ENCODE results near the gene SERPINA4. TPM values are rescaled to one million over a fixed set of nuclear protein-coding genes. Genes with fewer than 3 reads are reported as not detected.
"Not testable (repeated sequence)": the region's sequence is repeated elsewhere in the genome, so short reads cannot be mapped to it uniquely, and the experiment has no call there.

Gene SERPINA4
- polyA plus RNA-seq, 1 of the 3 experiments (the other 2 are of a cell fraction): not detected

DNA sequence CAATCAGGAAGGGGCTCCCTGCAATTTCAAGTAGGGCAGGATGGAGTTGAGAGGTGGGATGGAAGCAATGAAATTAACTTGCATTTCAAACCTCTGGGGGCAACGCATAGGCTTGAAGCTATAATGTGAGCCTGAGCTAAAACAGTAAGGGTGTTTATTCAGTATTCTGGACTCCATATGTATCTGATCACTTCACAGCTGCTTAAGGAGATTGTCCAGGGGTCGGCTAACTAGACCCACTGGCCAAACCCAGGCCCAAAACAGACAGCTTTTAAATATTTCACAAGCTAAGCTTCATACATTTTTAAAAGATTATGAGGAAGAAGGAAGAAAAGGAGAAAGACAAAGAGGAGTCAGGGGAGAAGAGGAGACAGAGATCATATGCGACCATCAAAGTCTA is 44.1 kb downstream of the SERPINA4 start:
- Histone ChIP-seq H3K27ac (ENCODE audit: low read depth in 2 of 2, low read length in 1 of 2) (no peak overlapping the region), H3F3A (replicated peaks; ENCODE audit: insufficient read depth) (peaks cover 8% of the 10 kb centered on the region), H3K27me3 (ENCODE audit: insufficient read depth) (no peaks in the 10 kb centered on the region), H3K4me1 (ENCODE audit: control insufficient read depth in 1 of 2, insufficient read depth in 2 of 2, low read depth in 1 of 2, low read length in 1 of 2) (peaks cover 0 to 18% of the 10 kb centered on the region in 2 experiments; a peak in 2 of 4 replicates), H2AFZ (ENCODE audit: low read depth) (no peak overlapping the region), H4K20me1 (ENCODE audit: insufficient read depth) (no peaks in the 10 kb centered on the region), H3K9me3 (no peaks in the 10 kb centered on the region), H3K36me3 (replicated peaks in 1 of 2; ENCODE audit: control insufficient read depth in 1 of 2, insufficient read depth in 2 of 2, low read length in 1 of 2) (no peaks in the 10 kb centered on the region), H3K9ac (no peak overlapping the region), H3K79me2 (ENCODE audit: insufficient read depth) (no peaks in the 10 kb centered on the region), H3K9me2 (no peaks in the 10 kb centered on the region), H3K4me3 (ENCODE audit: low read depth in 2 of 2, low read length in 1 of 2) (no peak overlapping the region), H3K4me2 (no peak overlapping the region)
- no peak for TF ChIP-seq FOXJ3 (CRISPR knock-in tag; IDR thresholded peaks at IDR 0.05)
- TF ChIP-seq EP300 (IDR thresholded peaks at IDR 0.05; ENCODE audit: borderline replicate concordance in 1 of 2, low read depth in 1 of 2, low read length in 1 of 2): no peak
- TF ChIP-seq, protein P1, sequence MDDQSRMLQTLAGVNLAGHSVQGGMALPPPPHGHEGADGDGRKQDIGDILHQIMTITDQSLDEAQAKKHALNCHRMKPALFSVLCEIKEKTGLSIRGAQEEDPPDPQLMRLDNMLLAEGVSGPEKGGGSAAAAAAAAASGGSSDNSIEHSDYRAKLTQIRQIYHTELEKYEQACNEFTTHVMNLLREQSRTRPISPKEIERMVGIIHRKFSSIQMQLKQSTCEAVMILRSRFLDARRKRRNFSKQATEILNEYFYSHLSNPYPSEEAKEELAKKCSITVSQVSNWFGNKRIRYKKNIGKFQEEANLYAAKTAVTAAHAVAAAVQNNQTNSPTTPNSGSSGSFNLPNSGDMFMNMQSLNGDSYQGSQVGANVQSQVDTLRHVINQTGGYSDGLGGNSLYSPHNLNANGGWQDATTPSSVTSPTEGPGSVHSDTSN (IDR thresholded peaks at IDR 0.05): no peak
- TF ChIP-seq RXRA (IDR thresholded peaks at IDR 0.05; ENCODE audit: borderline replicate concordance, low read depth): no peak
- no peak for TF ChIP-seq NRF1 (IDR thresholded peaks at IDR 0.05; ENCODE audit: low read depth, low read length)
- no peak for TF ChIP-seq YY1 (IDR thresholded peaks at IDR 0.05; ENCODE audit: low read depth)
- TF ChIP-seq USF2 (IDR thresholded peaks at IDR 0.05; ENCODE audit: borderline replicate concordance, low read depth, low read length): no peak
- TF ChIP-seq, protein P2, sequence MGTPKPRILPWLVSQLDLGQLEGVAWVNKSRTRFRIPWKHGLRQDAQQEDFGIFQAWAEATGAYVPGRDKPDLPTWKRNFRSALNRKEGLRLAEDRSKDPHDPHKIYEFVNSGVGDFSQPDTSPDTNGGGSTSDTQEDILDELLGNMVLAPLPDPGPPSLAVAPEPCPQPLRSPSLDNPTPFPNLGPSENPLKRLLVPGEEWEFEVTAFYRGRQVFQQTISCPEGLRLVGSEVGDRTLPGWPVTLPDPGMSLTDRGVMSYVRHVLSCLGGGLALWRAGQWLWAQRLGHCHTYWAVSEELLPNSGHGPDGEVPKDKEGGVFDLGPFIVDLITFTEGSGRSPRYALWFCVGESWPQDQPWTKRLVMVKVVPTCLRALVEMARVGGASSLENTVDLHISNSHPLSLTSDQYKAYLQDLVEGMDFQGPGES (IDR thresholded peaks at IDR 0.05; ENCODE audit: low read depth, low read length): no peak
- TF ChIP-seq, protein P3, sequence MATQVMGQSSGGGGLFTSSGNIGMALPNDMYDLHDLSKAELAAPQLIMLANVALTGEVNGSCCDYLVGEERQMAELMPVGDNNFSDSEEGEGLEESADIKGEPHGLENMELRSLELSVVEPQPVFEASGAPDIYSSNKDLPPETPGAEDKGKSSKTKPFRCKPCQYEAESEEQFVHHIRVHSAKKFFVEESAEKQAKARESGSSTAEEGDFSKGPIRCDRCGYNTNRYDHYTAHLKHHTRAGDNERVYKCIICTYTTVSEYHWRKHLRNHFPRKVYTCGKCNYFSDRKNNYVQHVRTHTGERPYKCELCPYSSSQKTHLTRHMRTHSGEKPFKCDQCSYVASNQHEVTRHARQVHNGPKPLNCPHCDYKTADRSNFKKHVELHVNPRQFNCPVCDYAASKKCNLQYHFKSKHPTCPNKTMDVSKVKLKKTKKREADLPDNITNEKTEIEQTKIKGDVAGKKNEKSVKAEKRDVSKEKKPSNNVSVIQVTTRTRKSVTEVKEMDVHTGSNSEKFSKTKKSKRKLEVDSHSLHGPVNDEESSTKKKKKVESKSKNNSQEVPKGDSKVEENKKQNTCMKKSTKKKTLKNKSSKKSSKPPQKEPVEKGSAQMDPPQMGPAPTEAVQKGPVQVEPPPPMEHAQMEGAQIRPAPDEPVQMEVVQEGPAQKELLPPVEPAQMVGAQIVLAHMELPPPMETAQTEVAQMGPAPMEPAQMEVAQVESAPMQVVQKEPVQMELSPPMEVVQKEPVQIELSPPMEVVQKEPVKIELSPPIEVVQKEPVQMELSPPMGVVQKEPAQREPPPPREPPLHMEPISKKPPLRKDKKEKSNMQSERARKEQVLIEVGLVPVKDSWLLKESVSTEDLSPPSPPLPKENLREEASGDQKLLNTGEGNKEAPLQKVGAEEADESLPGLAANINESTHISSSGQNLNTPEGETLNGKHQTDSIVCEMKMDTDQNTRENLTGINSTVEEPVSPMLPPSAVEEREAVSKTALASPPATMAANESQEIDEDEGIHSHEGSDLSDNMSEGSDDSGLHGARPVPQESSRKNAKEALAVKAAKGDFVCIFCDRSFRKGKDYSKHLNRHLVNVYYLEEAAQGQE (IDR thresholded peaks at IDR 0.05; ENCODE audit: low read depth, low read length): no peak
- TF ChIP-seq TCF12 (IDR thresholded peaks at IDR 0.05): no peak
- TF ChIP-seq TEAD4 (IDR thresholded peaks at IDR 0.05; ENCODE audit: borderline replicate concordance, insufficient read depth): no peak
- no peak for TF ChIP-seq FOSL2 (IDR thresholded peaks at IDR 0.05; ENCODE audit: borderline replicate concordance, low read depth)
- WGBS (ENCODE audit: low lambda C conversion rate): 62% methylated on average over 3 of the region's 3 CpGs
- POLR2A ChIA-PET: no interaction called here
- no peak for DNase-seq
- CTCF ChIA-PET: no interaction called here

DNA sequence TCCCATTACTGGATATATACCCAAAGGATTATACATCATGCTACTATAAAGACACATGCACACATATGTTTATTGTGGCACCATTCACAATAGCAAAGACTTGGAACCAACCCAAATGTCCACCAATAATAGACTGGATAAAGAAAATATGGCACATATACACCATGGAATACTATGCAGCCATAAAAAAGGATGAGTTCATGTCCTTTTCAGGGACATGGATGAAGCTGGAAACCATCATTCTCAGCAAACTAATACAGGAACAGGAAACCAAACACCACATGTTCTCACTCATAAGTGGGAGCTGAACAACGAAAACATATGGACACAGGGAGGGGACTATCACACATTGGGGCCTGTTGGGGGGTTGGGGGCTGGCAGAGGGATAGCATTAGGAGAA is 47.7 kb downstream of the SERPINA4 start:
- H3K27ac ChIP-seq (ENCODE audit: low read depth in 2 of 2, low read length in 1 of 2); POLR2A ChIA-PET: not testable (repeated sequence)
- 78% methylated on average over 1 of the region's 1 CpG for WGBS (ENCODE audit: low lambda C conversion rate)

More for the DNA sequence above, 47.7 kb downstream of the SERPINA4 start:
- H3K36me3 ChIP-seq (replicated peaks in 1 of 2; ENCODE audit: control insufficient read depth in 1 of 2, insufficient read depth in 2 of 2, low read length in 1 of 2); DNase-seq; H3K9ac ChIP-seq; H2AFZ ChIP-seq (ENCODE audit: low read depth); H3K9me3 ChIP-seq; H3K79me2 ChIP-seq (ENCODE audit: insufficient read depth); H3K4me3 ChIP-seq (ENCODE audit: low read depth in 2 of 2, low read length in 1 of 2); H3F3A ChIP-seq (replicated peaks; ENCODE audit: insufficient read depth); H4K20me1 ChIP-seq (ENCODE audit: insufficient read depth); H3K4me1 ChIP-seq (ENCODE audit: control insufficient read depth in 1 of 2, insufficient read depth in 2 of 2, low read depth in 1 of 2, low read length in 1 of 2); H3K9me2 ChIP-seq; CTCF ChIA-PET; H3K4me2 ChIP-seq; H3K27me3 ChIP-seq (ENCODE audit: insufficient read depth): not testable (repeated sequence)

All from SK-N-SH (cell line).